LHCN-M2 (cell line): ENCODE measurements around the gene LRFN2. TPM values are rescaled to one million over a fixed set of nuclear protein-coding genes. Genes with fewer than 3 reads are reported as not detected.
A peak's percentile ranks its signal among the peaks of the same experiment; 100 is the strongest.

Experiments
- DNase-seq: peaks from one replicate; pipeline ENCODE4 v3.0.0-alpha.2; 2012; ENCODE audit warnings: low read depth
- polyA plus RNA-seq: library from polyadenylated mRNA; unstranded; fragments of >200 nt; gene quantifications from one replicate; pipeline ENCODE4 v1.2.1, GENCODE V29; 2012; ENCODE audit warnings: missing spikeins
- total RNA-seq: library from RNA; depleted of rRNA; stranded (reverse); fragments of >200 nt; gene quantifications from 2 replicates; pipeline ENCODE4 v1.2.3, GENCODE V29; 2014; rRNA removed

LRFN2 gene
- total RNA-seq = not detected in 2 replicates
- not detected for polyA plus RNA-seq

GRCh38 chr6:40587240-40588069 lies at the start of gene LRFN2:
Gene LRFN2, minus strand, starts transcription at chr6:40587364.
- peak; percentile 0 for DNase-seq

GRCh38 chr6:40634429-40634828 lies 47.3 kb upstream of the LRFN2 start:
- no peak for DNase-seq

GRCh38 chr6:40631744-40632143 lies 44.6 kb upstream of the LRFN2 start:
- DNase-seq = no peak

- DNase-seq = no peak
These were observed 43.3 kb upstream of the LRFN2 start for GRCh38 chr6:40630488-40630887.

- no peak for DNase-seq
These were observed 42.9 kb upstream of the LRFN2 start for GRCh38 chr6:40630051-40630450.

- no peak for DNase-seq
These were observed 42.3 kb upstream of the LRFN2 start for GRCh38 chr6:40629463-40629862.

GRCh38 chr6:40627316-40627715 lies 40.2 kb upstream of the LRFN2 start:
- no peak for DNase-seq

GRCh38 chr6:40626886-40627285 lies 39.7 kb upstream of the LRFN2 start:
- DNase-seq = no peak

- no peak for DNase-seq
These were observed 36.8 kb upstream of the LRFN2 start for GRCh38 chr6:40623932-40624331.

GRCh38 chr6:40623178-40623577 lies 36.0 kb upstream of the LRFN2 start:
- DNase-seq = no peak

- no peak for DNase-seq
These were observed 33.5 kb upstream of the LRFN2 start for GRCh38 chr6:40620574-40621240.

GRCh38 chr6:40614671-40615070 lies 27.5 kb upstream of the LRFN2 start:
- DNase-seq = no peak

GRCh38 chr6:40611912-40612311 lies 24.7 kb upstream of the LRFN2 start:
- no peak for DNase-seq

- DNase-seq = no peak
These were observed 24.3 kb upstream of the LRFN2 start for GRCh38 chr6:40611434-40611833.

GRCh38 chr6:40610229-40610628 lies 23.1 kb upstream of the LRFN2 start:
- DNase-seq = no peak

GRCh38 chr6:40606981-40607380 lies 19.8 kb upstream of the LRFN2 start:
- no peak for DNase-seq

- no peak for DNase-seq
These were observed 19.4 kb upstream of the LRFN2 start for GRCh38 chr6:40606526-40606925.

- DNase-seq = no peak
These were observed 16.9 kb upstream of the LRFN2 start for GRCh38 chr6:40604082-40604481.

GRCh38 chr6:40599555-40599954 lies 12.4 kb upstream of the LRFN2 start:
- no peak for DNase-seq

GRCh38 chr6:40598516-40598915 lies 11.4 kb upstream of the LRFN2 start:
- no peak for DNase-seq

GRCh38 chr6:40597301-40597700 lies 10.1 kb upstream of the LRFN2 start:
- DNase-seq = no peak

- no peak for DNase-seq
These were observed 1.3 kb upstream of the LRFN2 start for GRCh38 chr6:40588480-40588879.

GRCh38 chr6:40588070-40588384 lies 863 bp upstream of the LRFN2 start:
- no peak for DNase-seq
